CD4-positive, alpha-beta T cell (primary cell): ENCODE data around the gene MAPK8IP2. TPM values are rescaled to one million over a fixed set of nuclear protein-coding genes. Genes with fewer than 3 reads are reported as not detected.
A peak's percentile ranks its signal among the peaks of the same experiment; 100 is the strongest.

ENCODE experiments used
- ATAC-seq: fragments of 200-7000 bp; cut with Tn5 transposase; one replicate; pipeline ENCODE4 v1.10.0; 2022; ENCODE audit warnings: mild to moderate bottlenecking; ENCODE audit not compliant: poor library complexity
- CTCF ChIA-PET: fragments of 350-600 bp; sonication (Branson Sonifier 250); formaldehyde crosslinking; loops from one replicate; lab custom pipeline; 2021; ENCODE audit warnings: antibody characterized with exemption, inconsistent platforms; lab: Charles Lee
- POLR2A ChIA-PET: fragments of 350-600 bp; sonication (Branson Sonifier 250); formaldehyde crosslinking; loops from one replicate; lab custom pipeline; 2021; ENCODE audit warnings: antibody characterized with exemption, inconsistent platforms; lab: Charles Lee
- DNase-seq, 14 experiments: peaks; one replicate each; pipeline ENCODE4 v3.0.0-alpha.2; 2013 to 2020; ENCODE audit warnings: mixed read lengths in 2 of 14
- H3K27ac ChIP-seq, 2 donors: one replicate each; pipeline versions ENCODE4 v1.5.1 to v1.7.0; 2013; ENCODE audit warnings: low read length in 2 of 2, low read depth in 1 of 2, mild to moderate bottlenecking in 1 of 2
- H3K27me3 ChIP-seq, 2 experiments: 1 replicate in 1 of 2; 2 replicates in 1 of 2; pipeline versions ENCODE4 v1.6.1 to v1.7.0; 2013; ENCODE audit warnings: low read length in 2 of 2, control low read depth in 1 of 2, mild to moderate bottlenecking in 1 of 2, moderate library complexity in 1 of 2; ENCODE audit not compliant: insufficient read depth in 2 of 2, control insufficient read depth in 1 of 2
- H3K36me3 ChIP-seq: one replicate; pipeline ENCODE4 v1.6.1; 2013; ENCODE audit warnings: low read length, control low read depth; ENCODE audit not compliant: insufficient read depth
- H3K4me1 ChIP-seq: one replicate; pipeline ENCODE4 v1.6.1; 2013; ENCODE audit warnings: low read length, control low read depth; ENCODE audit not compliant: insufficient read depth
- H3K4me3 ChIP-seq: one replicate; pipeline ENCODE4 v1.5.1; 2013; ENCODE audit warnings: mild to moderate bottlenecking, low read length, moderate library complexity
- H3K9me3 ChIP-seq, 2 experiments: 1 replicate in 1 of 2; 2 replicates in 1 of 2; pipeline versions ENCODE4 v1.6.1 to v1.7.0; 2013; ENCODE audit warnings: low read length in 2 of 2, mild to moderate bottlenecking in 2 of 2, control low read depth in 1 of 2, moderate library complexity in 1 of 2; ENCODE audit not compliant: control insufficient read depth in 1 of 2, insufficient read depth in 1 of 2
- H3K27ac Mint-ChIP-seq: one replicate; pipeline ENCODE4 v1.8.0; 2020; ENCODE audit warnings: mixed read lengths
- H3K27me3 Mint-ChIP-seq: one replicate; pipeline ENCODE4 v1.8.0; 2021; ENCODE audit warnings: mixed read lengths
- H3K36me3 Mint-ChIP-seq: one replicate; pipeline ENCODE4 v1.8.0; 2021; ENCODE audit warnings: low read depth, mixed read lengths
- H3K4me1 Mint-ChIP-seq: one replicate; pipeline ENCODE4 v1.8.0; 2021; ENCODE audit warnings: low read depth, mixed read lengths
- H3K4me3 Mint-ChIP-seq: one replicate; pipeline ENCODE4 v1.8.0; 2020; ENCODE audit warnings: mild to moderate bottlenecking, mixed read lengths
- H3K9me3 Mint-ChIP-seq: one replicate; pipeline ENCODE4 v1.8.0; 2020; ENCODE audit warnings: mixed read lengths
- CTCF ChIP-seq: fragments of 200-600 bp; IDR thresholded peaks from one replicate; pipeline ENCODE4 v1.8.0; 2022; ENCODE audit warnings: antibody characterized with exemption, mild to moderate bottlenecking
- intact Hi-C, 2 experiments: fragments of 100-400 bp; cut with DNase I in 1 of 2; cut with micrococcal nuclease in 1 of 2; formaldehyde crosslinking; loops; one replicate each; pipeline versions ENCODE4 v1.15.1 to v1.9.0; 2023 to 2025; cut with DNase I, micrococcal nuclease
- total RNA-seq, 174 experiments: library from RNA in 2 of 174; stranded (reverse) in 2 of 174; gene quantifications; one replicate each; pipeline ENCODE4 v1.2.3 and lab custom pipeline; 2021 to 2026

Gene MAPK8IP2
- total RNA-seq, 2 experiments from 2014 or later, result 0.31 to 0.52 TPM

GRCh38 chr22:50620593-50621355 is 20.2 kb downstream of the MAPK8IP2 start:
- peak overlapping the region; percentile 53 for H3K4me3 ChIP-seq
- DNase-seq (peak; percentile 39 to 95 (median 64)), ATAC-seq (peak; percentile 66)
- Mint-ChIP-seq H3K4me1 (peaks cover 35% of the 10 kb centered on the region), H3K36me3 (peaks cover 27% of the 10 kb centered on the region), H3K9me3 (no peaks in the 10 kb centered on the region), H3K4me3 (peak overlapping the region; percentile 90), H3K27me3 (no peaks in the 10 kb centered on the region), H3K27ac (peak overlapping the region; percentile 98)
- H3K4me1 ChIP-seq, result peaks cover 36% of the 10 kb centered on the region
- peak overlapping the region; percentile 85 to 92 for H3K27ac ChIP-seq
- intact Hi-C loops, result loop anchor here (1.0 to 5.0 kb wide), 14 partner anchors 20 to 782 kb away; partner anchors contain the start of genes CHKB (in 2 of the 2), SCO2 (in 2 of the 2), KLHDC7B (in 1 of the 2) and LMF2 (in 1 of the 2)
- no peaks in the 10 kb centered on the region for H3K9me3 ChIP-seq
- TF ChIP-seq CTCF, result peak; percentile 79
- ChIA-PET CTCF (interaction anchor here (0.6 to 3.8 kb wide), 27 partner anchors 12 to 477 kb away, joined by 3 to 35 read pairs (median 4); partner anchors contain the start of genes LMF2, NCAPH2, SCO2 and SYCE3), POLR2A (interaction anchor here (0.6 to 3.4 kb wide), 51 partner anchors 9 to 765 kb away, joined by 3 to 152 read pairs (median 5); partner anchors contain the start of genes CHKB, CPT1B, HDAC10 and KLHDC7B)
- peaks cover 8% of the 10 kb centered on the region for H3K36me3 ChIP-seq
- H3K27me3 ChIP-seq, result no peaks in the 10 kb centered on the region

DNA sequence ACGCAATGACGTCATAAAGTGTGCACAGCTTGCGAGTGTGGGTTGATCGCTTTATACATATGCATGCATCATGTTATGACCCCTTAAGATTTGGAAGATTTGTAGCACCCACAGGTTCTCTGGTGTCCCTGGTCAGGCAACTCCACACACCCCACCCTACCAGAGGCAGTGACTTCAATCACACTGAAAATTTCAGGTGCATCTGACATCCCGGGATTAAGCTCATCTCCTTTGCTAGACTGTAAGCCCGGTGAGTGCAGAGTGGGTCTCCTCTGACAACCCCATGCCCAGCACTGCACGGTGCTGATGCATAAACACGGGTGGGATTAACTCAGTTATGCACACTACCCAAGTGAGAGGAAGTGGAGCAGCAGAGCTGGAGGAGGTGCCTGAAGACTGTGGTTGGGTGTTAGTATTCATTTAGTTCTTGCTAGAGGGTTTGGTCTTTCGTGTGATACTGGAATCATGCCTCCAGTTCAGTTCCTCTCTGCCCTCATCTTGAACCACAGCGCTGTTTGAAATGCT is 20.8 kb downstream of the MAPK8IP2 start:
- H3K27ac ChIP-seq, result peak overlapping the region; percentile 85 to 92
- Mint-ChIP-seq H3K36me3 (peaks cover 27% of the 10 kb centered on the region), H3K9me3 (no peaks in the 10 kb centered on the region), H3K27me3 (no peaks in the 10 kb centered on the region), H3K27ac (peak overlapping the region; percentile 98), H3K4me3 (peak overlapping the region; percentile 90), H3K4me1 (peaks cover 35% of the 10 kb centered on the region)
- ChIA-PET POLR2A (interaction anchor here (0.6 to 3.4 kb wide), 46 partner anchors 8 to 766 kb away, joined by 3 to 152 read pairs (median 5); partner anchors contain the start of genes CHKB, CPT1B, HDAC10 and KLHDC7B), CTCF (interaction anchor here (0.8 to 3.8 kb wide), 11 partner anchors 59 to 381 kb away, joined by 3 to 35 read pairs (median 7); partner anchors contain the start of genes LMF2, NCAPH2, SCO2 and SYCE3)
- no peaks in the 10 kb centered on the region for H3K9me3 ChIP-seq
- ATAC-seq, result peak; percentile 61
- TF ChIP-seq CTCF, result no peak
- peaks cover 13% of the 10 kb centered on the region for H3K36me3 ChIP-seq
- H3K27me3 ChIP-seq, result no peaks in the 10 kb centered on the region
- H3K4me3 ChIP-seq, result peak overlapping the region; percentile 53
- H3K4me1 ChIP-seq, result peaks cover 40% of the 10 kb centered on the region
- peak; percentile 30 to 82 (median 52) for DNase-seq
- intact Hi-C loops, result loop anchor here (1.0 to 5.0 kb wide), 10 partner anchors 39 to 783 kb away; partner anchors contain the start of genes SCO2 (in 2 of the 2), CHKB (in 1 of the 2), KLHDC7B (in 1 of the 2) and LMF2 (in 1 of the 2)
